Ishikawa (cell line): ENCODE measurements around the gene XAB2.

Experiments
- CEBPB ChIP-seq: IDR thresholded peaks from 2 replicates; pipeline ENCODE4 v1.6.1; 2012
- CREB1 ChIP-seq: IDR thresholded peaks from 2 replicates; pipeline ENCODE4 v1.6.1; 2012; ENCODE audit warnings: low read depth
- EGR1 ChIP-seq: IDR thresholded peaks from 2 replicates; pipeline ENCODE4 v1.6.1; 2012
- EP300 ChIP-seq: IDR thresholded peaks from 2 replicates; pipeline ENCODE4 v1.6.1; 2012; ENCODE audit warnings: borderline replicate concordance
- FOXM1 ChIP-seq: IDR thresholded peaks from 2 replicates; pipeline ENCODE4 v1.6.1; 2012; ENCODE audit warnings: low read depth, borderline replicate concordance
- MAX ChIP-seq: IDR thresholded peaks from 2 replicates; pipeline ENCODE4 v1.6.1; 2012
- NFIC ChIP-seq: IDR thresholded peaks from 2 replicates; pipeline ENCODE4 v1.6.1; 2012
- RAD21 ChIP-seq: IDR thresholded peaks from 2 replicates; pipeline ENCODE4 v1.6.1; 2012; ENCODE audit warnings: low read depth
- TAF1 ChIP-seq: IDR thresholded peaks from 2 replicates; pipeline ENCODE4 v1.6.1; 2012; ENCODE audit warnings: low read depth, mild to moderate bottlenecking
- TCF12 ChIP-seq: IDR thresholded peaks from 2 replicates; pipeline ENCODE4 v1.6.1; 2012; ENCODE audit warnings: low read depth
- TEAD4 ChIP-seq: IDR thresholded peaks from 2 replicates; pipeline ENCODE4 v1.6.1; 2012
- YY1 ChIP-seq: IDR thresholded peaks from 2 replicates; pipeline ENCODE4 v1.6.1; 2012; ENCODE audit warnings: low read depth
- ZBTB7A ChIP-seq: IDR thresholded peaks from 2 replicates; pipeline ENCODE4 v1.6.1; 2012; ENCODE audit warnings: low read depth
- TF ChIP-seq, protein P1 (sequence below): IDR thresholded peaks from 2 replicates; pipeline ENCODE4 v1.6.1; 2012; ENCODE audit warnings: low read depth, mild to moderate bottlenecking
- TF ChIP-seq, protein P2 (sequence below): IDR thresholded peaks from 2 replicates; pipeline ENCODE4 v1.6.1; 2012

Gene XAB2

GRCh38 chr19:7605490-7606222, 23.7 kb downstream of the XAB2 start:
- no peak for TF ChIP-seq FOXM1
- TF ChIP-seq EP300: no peak
- TF ChIP-seq YY1: no peak
- no peak for TF ChIP-seq CEBPB

GRCh38 chr19:7603919-7604318, 25.4 kb downstream of the XAB2 start:
- TF ChIP-seq YY1 (no peak), FOXM1 (no peak), TEAD4 (no peak), TAF1 (no peak), TCF12 (no peak), MAX (no peak), CREB1 (no peak)
- TF ChIP-seq, protein P1, sequence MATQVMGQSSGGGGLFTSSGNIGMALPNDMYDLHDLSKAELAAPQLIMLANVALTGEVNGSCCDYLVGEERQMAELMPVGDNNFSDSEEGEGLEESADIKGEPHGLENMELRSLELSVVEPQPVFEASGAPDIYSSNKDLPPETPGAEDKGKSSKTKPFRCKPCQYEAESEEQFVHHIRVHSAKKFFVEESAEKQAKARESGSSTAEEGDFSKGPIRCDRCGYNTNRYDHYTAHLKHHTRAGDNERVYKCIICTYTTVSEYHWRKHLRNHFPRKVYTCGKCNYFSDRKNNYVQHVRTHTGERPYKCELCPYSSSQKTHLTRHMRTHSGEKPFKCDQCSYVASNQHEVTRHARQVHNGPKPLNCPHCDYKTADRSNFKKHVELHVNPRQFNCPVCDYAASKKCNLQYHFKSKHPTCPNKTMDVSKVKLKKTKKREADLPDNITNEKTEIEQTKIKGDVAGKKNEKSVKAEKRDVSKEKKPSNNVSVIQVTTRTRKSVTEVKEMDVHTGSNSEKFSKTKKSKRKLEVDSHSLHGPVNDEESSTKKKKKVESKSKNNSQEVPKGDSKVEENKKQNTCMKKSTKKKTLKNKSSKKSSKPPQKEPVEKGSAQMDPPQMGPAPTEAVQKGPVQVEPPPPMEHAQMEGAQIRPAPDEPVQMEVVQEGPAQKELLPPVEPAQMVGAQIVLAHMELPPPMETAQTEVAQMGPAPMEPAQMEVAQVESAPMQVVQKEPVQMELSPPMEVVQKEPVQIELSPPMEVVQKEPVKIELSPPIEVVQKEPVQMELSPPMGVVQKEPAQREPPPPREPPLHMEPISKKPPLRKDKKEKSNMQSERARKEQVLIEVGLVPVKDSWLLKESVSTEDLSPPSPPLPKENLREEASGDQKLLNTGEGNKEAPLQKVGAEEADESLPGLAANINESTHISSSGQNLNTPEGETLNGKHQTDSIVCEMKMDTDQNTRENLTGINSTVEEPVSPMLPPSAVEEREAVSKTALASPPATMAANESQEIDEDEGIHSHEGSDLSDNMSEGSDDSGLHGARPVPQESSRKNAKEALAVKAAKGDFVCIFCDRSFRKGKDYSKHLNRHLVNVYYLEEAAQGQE: no peak
- TF ChIP-seq, protein P2, sequence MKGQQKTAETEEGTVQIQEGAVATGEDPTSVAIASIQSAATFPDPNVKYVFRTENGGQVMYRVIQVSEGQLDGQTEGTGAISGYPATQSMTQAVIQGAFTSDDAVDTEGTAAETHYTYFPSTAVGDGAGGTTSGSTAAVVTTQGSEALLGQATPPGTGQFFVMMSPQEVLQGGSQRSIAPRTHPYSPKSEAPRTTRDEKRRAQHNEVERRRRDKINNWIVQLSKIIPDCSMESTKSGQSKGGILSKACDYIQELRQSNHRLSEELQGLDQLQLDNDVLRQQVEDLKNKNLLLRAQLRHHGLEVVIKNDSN: no peak

- TF ChIP-seq NFIC (no peak), TCF12 (no peak), MAX (no peak), CREB1 (no peak), FOXM1 (no peak), EGR1 (no peak), ZBTB7A (no peak), RAD21 (no peak), EP300 (no peak), YY1 (no peak), CEBPB (no peak), TAF1 (no peak), TEAD4 (no peak)
- TF ChIP-seq, protein P2: no peak
- TF ChIP-seq, protein P1: no peak
These were observed 26.3 kb downstream of the XAB2 start for GRCh38 chr19:7602935-7603497.

DNA sequence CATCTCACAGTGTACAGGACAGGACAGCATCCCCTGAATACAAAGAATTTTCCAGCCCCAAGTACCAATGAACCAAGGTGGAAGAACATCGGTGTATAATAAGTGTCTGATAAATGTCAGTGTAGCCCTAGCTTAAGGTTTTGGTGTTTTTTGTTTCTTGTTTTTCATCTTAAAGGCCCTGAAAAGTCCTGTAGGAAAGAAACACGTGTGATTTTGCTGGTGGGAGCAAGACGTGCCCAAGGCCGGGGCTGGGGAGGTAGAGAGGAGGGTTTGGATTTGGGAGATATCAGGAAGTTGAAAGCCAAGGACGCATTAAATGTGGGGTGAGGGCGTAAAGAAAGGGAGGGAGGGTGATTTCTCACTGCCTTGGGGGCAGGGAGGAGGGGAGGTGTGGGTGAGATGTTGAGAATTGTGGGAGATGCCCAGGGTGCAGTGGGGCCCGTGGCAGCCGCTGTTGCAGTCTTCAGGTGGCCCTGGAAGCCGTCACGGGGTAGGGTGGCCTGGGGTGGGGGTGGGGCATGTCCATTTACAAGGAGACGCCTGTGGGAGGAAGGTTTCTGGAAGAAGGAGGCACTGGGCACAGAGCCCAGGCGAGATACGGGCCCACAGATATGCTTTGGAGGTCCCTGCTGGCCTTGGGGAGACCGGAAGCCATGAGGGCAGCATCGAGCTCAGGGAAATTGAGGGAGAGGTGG, 27.0 kb downstream of the XAB2 start:
- TF ChIP-seq FOXM1: no peak
- TF ChIP-seq, protein P1: no peak
